GM12873 (cell line): ENCODE data around the gene PANK1.

ENCODE experiments used
- CTCF ChIP-seq: IDR thresholded peaks from 2 replicates; pipeline ENCODE4 v1.5.1; 2012; ENCODE audit warnings: low read depth, mild to moderate bottlenecking, moderate library complexity, low read length, control low read depth; ENCODE audit not compliant: insufficient read depth; ENCODE audit errors: missing control alignments

The PANK1 gene

DNA sequence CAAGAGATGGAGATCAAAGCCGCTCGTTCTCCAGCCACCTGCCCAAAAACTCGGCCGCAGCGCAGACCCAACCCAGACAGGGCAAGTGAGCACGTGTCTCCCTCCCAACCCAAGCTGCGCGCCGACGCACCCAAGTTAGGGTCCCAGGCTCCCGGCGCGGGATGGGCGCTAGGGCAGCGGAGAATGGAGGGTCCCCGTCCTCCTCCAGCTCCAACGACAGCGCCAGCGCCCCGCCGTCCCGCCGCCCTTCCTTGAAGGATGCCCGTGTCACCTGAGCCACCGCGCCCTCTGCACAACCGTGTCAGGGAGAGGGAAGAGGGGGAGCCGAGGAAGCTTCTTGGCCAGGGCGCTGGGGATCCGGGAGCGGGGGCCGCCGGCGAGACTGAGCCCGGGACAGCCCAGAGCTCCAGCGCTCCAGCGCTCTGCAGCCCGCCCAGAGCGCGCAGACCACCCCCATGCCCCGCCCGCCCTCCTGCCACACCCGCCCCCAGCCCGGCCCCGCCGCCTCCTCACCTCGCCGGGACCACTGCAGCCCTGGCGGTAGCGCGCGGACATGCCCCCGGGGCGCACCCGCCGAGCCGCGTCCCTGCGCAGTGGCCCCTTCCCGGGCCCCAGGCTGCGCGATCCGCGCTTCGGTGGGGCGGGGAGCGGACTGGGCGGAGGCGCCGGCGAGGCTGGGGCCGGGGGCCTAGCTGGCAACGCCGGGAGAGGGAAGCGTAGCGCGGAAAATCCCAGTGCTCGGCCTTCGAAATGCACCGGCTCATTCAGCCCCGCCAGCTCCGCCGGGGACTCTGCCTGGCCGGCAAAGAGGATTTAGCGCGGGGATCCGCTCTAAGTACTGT is 109.7 kb downstream of the PANK1 start, which contains the start of gene SLC16A12:
Gene SLC16A12, minus strand, starts transcription at position 424 of the 842 bp plus-strand sequence. CDS start 73,016 bp downstream, outside the sequence.
- TF ChIP-seq CTCF = no peak

DNA sequence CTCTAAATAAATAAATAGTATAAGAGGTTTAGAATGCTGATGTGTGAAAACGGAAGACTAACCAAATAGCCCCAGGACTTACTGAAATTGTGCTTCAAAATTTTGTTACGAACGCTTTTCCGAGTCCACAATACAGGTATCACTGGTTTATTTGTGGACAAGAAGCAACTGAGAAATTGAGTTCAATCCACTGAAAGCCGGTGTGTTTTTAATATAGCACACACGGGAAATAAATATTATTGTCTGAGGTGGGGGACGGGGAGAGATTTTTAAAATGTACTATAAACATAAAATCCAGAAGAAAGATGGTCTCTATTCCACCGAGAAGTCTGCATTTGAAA is 110.2 kb downstream of the PANK1 start:
- no peak for TF ChIP-seq CTCF
